Gastrocnemius medialis (tissue), 4 donors: ENCODE measurements around the gene SND1.

Source experiments
- POLR2A ChIP-seq, 2 donors: fragments of 450-650 bp; IDR thresholded peaks; one replicate each; pipeline ENCODE4 v1.6.1; 2017; ENCODE audit warnings: antibody characterized with exemption in 2 of 2, mild to moderate bottlenecking in 2 of 2, moderate library complexity in 2 of 2
- TF ChIP-seq, protein P1 (sequence below), 5 experiments: fragments of 450-650 bp in 3 of 5; fragments of 200-600 bp in 2 of 5; sonication (generic) in 2 of 5; IDR thresholded peaks in 4 of 5; conservative IDR thresholded peaks in 1 of 5; 1 replicate in 4 of 5; 2 replicates in 1 of 5; pipeline ENCODE4 v1.5.1; 2016 to 2019; ENCODE audit warnings: antibody characterized with exemption in 5 of 5, mild to moderate bottlenecking in 3 of 5, moderate library complexity in 3 of 5

DNA sequence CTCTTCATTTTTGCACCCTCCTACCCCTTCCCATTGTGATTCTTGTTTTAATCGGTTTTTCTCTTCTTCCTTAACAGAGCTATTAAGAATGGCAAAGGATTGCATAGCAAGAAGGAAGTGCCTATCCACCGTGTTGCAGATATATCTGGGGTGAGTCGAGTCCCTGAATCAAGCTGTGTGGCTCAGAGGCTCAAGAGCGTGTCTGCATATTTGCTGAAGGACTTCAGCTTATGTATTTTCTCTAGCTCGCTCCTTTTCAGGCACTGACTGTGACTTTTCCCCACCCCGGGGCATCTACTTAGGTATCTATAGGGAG is 252.6 kb downstream of the SND1 start:
- TF ChIP-seq, protein P1, sequence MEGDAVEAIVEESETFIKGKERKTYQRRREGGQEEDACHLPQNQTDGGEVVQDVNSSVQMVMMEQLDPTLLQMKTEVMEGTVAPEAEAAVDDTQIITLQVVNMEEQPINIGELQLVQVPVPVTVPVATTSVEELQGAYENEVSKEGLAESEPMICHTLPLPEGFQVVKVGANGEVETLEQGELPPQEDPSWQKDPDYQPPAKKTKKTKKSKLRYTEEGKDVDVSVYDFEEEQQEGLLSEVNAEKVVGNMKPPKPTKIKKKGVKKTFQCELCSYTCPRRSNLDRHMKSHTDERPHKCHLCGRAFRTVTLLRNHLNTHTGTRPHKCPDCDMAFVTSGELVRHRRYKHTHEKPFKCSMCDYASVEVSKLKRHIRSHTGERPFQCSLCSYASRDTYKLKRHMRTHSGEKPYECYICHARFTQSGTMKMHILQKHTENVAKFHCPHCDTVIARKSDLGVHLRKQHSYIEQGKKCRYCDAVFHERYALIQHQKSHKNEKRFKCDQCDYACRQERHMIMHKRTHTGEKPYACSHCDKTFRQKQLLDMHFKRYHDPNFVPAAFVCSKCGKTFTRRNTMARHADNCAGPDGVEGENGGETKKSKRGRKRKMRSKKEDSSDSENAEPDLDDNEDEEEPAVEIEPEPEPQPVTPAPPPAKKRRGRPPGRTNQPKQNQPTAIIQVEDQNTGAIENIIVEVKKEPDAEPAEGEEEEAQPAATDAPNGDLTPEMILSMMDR (IDR thresholded peaks at IDR 0.05 in 4 of 5, conservative IDR thresholded peaks at IDR 0.05 in 1 of 5), result no peak
- TF ChIP-seq POLR2A (IDR thresholded peaks at IDR 0.05), result no peak
